Activated CD8-positive, alpha-beta memory T cell treated with anti-CD3 and anti-CD28 coated beads, Interleukin-2, amount 10 ng/mL, durations not matched to agents 7 days and 5 days (primary cell): ENCODE data around the gene SLC12A8. TPM values are rescaled to one million over a fixed set of nuclear protein-coding genes. Genes with fewer than 3 reads are reported as not detected.

Experiments used
- ATAC-seq: fragments of 150-1000 bp; cut with Tn5 transposase; one replicate; pipeline ENCODE4 v1.10.0; 2021; ENCODE audit warnings: moderate library complexity
- CTCF ChIA-PET: fragments of 350-600 bp; sonication (Branson Sonifier 250); formaldehyde crosslinking; loops from one replicate; lab custom pipeline; 2021; ENCODE audit warnings: antibody characterized with exemption; lab: Charles Lee
- DNase-seq: peaks from one replicate; pipeline ENCODE4 v3.0.0-alpha.2; 2020
- H3K27ac Mint-ChIP-seq: one replicate; pipeline ENCODE4 v1.8.0; 2021; ENCODE audit warnings: mild to moderate bottlenecking, mixed read lengths
- H3K27me3 Mint-ChIP-seq: one replicate; pipeline ENCODE4 v1.8.0; 2021; ENCODE audit warnings: mixed read lengths
- H3K36me3 Mint-ChIP-seq: one replicate; pipeline ENCODE4 v1.8.0; 2021; ENCODE audit warnings: mild to moderate bottlenecking, mixed read lengths
- H3K4me1 Mint-ChIP-seq: one replicate; pipeline ENCODE4 v1.8.0; 2021; ENCODE audit warnings: mixed read lengths
- H3K4me3 Mint-ChIP-seq: one replicate; pipeline ENCODE4 v1.8.0; 2021; ENCODE audit warnings: mild to moderate bottlenecking, moderate library complexity, mixed read lengths
- H3K9me3 Mint-ChIP-seq: one replicate; pipeline ENCODE4 v1.8.0; 2022; ENCODE audit warnings: low read depth, mixed read lengths
- total RNA-seq, 2 experiments: library from RNA; stranded (reverse); gene quantifications; one replicate each; pipeline ENCODE4 v1.2.3, GENCODE V29; 2021

The SLC12A8 gene
- total RNA-seq, 2 experiments from 2014 or later = 1.3 to 4.3 TPM

DNA sequence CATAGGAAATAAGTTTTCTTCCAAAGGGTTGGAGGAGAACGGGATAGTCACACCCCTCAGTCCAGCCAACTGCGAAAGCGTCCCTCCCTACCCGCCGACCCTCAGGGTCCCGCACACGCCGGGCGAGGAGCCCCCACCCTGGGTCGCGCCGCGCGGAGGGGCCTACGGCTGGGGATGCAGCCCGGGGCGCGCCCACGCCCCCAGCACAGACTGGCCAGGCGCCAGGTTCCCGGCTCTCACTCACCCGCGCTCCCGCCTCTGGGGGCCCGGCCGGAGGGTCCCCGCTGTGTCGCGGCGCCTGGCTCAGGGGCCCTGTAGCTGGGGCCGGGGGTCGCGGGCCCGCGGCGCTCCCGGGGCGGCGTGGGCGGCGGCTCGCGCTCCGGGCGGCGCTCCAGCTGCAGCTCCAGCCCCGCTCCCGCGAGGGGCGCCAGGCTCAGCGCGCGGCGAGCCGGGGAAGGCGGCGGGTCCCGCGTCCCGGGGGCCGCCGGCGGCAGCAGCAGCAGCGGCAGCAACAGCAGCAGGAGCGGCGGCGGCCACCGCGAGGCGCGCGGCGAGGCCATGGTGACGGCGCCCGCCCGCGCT lies 157.1 kb downstream of the SLC12A8 start:
- peak overlapping the region; percentile 99 for H3K4me3 Mint-ChIP-seq
- peak; percentile 25 for ATAC-seq
- H3K27ac Mint-ChIP-seq = peak overlapping the region; percentile 95
- peaks cover 5% of the 10 kb centered on the region for H3K27me3 Mint-ChIP-seq
- peaks cover 14% of the 10 kb centered on the region for H3K36me3 Mint-ChIP-seq
- CTCF ChIA-PET = no interaction called here
- H3K9me3 Mint-ChIP-seq = no peaks in the 10 kb centered on the region
- peaks cover 49% of the 10 kb centered on the region for H3K4me1 Mint-ChIP-seq
- no peak for DNase-seq

- CTCF ChIA-PET = interaction anchor here (0.9 to 1.2 kb wide), 2 partner anchors 17 to 60 kb away, joined by 3 read pairs; no protein-coding TSS in a partner anchor
- no peaks in the 10 kb centered on the region for H3K27me3 Mint-ChIP-seq
- no peaks in the 10 kb centered on the region for H3K9me3 Mint-ChIP-seq
- H3K27ac Mint-ChIP-seq = peak overlapping the region; percentile 95
- ATAC-seq (peak; percentile 29), DNase-seq (peak; percentile 53)
- H3K4me3 Mint-ChIP-seq = peak overlapping the region; percentile 99
- H3K36me3 Mint-ChIP-seq = peaks cover 17% of the 10 kb centered on the region
- H3K4me1 Mint-ChIP-seq = peaks cover 52% of the 10 kb centered on the region
These were observed 157.9 kb downstream of the SLC12A8 start for GRCh38 chr3:125054449-125055329.

DNA sequence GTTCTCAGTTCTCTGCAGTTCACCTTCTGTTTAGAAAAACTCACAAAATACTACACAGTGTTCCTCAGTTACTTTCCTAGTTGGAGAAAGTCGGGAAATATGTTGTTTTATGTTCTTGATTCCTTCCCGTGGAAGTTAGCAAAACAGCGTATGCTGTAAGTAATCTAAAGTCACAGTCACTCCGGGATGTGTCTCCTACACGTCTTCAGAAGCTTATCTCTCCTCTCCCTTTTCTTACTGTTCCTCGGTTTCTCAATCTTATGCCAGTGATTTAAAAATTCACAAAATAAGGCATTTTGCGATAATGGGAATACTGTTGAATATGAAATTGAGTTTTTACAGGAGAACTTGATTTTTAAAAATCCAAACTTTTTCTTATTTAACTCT lies 158.5 kb downstream of the SLC12A8 start:
- H3K4me1 Mint-ChIP-seq = peaks cover 56% of the 10 kb centered on the region
- peak overlapping the region; percentile 99 for H3K4me3 Mint-ChIP-seq
- peaks cover 23% of the 10 kb centered on the region for H3K36me3 Mint-ChIP-seq
- H3K9me3 Mint-ChIP-seq = no peaks in the 10 kb centered on the region
- CTCF ChIA-PET = interaction anchor here (0.9 to 1.2 kb wide), 2 partner anchors 17 to 59 kb away, joined by 3 read pairs; no protein-coding TSS in a partner anchor
- no peak for ATAC-seq
- DNase-seq = no peak
- no peaks in the 10 kb centered on the region for H3K27me3 Mint-ChIP-seq
- peak overlapping the region; percentile 95 for H3K27ac Mint-ChIP-seq

DNA sequence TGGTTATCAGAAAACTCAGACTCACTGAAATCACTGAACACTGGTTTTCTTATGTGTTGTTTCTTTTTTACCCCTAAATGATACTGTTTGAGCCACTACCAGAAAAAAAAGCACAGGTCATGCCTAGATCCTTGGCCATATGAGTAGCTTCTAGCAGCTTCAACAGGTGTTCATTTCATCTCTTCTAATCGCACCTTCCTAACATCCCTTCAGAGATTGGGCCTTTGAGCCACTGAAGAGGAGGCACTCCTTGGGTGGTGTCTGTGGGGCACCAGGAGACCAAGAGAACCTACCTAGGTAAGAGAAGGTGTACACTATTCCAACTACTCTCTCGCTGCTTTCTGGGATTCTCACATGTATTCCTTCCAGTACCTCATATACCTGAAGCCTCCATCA lies 159.2 kb downstream of the SLC12A8 start:
- CTCF ChIA-PET = interaction anchor here (0.9 to 1.3 kb wide), 7 partner anchors 16 to 127 kb away, joined by 3 to 4 read pairs (median 3); no protein-coding TSS in a partner anchor
- Mint-ChIP-seq H3K27me3 (no peaks in the 10 kb centered on the region), H3K9me3 (no peaks in the 10 kb centered on the region), H3K4me3 (peak overlapping the region; percentile 99), H3K36me3 (peaks cover 28% of the 10 kb centered on the region), H3K27ac (peak overlapping the region; percentile 95), H3K4me1 (peaks cover 56% of the 10 kb centered on the region)
- DNase-seq = no peak
- ATAC-seq = no peak

- H3K4me3 Mint-ChIP-seq = peak overlapping the region; percentile 61
- peak overlapping the region; percentile 81 for H3K27ac Mint-ChIP-seq
- CTCF ChIA-PET = interaction anchor here (0.8 to 1.3 kb wide), 8 partner anchors 10 to 128 kb away, joined by 3 to 4 read pairs (median 3); no protein-coding TSS in a partner anchor
- H3K4me1 Mint-ChIP-seq = peaks cover 56% of the 10 kb centered on the region
- DNase-seq (no peak), ATAC-seq (no peak)
- no peaks in the 10 kb centered on the region for H3K9me3 Mint-ChIP-seq
- H3K36me3 Mint-ChIP-seq = peaks cover 30% of the 10 kb centered on the region
- H3K27me3 Mint-ChIP-seq = no peaks in the 10 kb centered on the region
These were observed 159.8 kb downstream of the SLC12A8 start for GRCh38 chr3:125052624-125053303.

DNA sequence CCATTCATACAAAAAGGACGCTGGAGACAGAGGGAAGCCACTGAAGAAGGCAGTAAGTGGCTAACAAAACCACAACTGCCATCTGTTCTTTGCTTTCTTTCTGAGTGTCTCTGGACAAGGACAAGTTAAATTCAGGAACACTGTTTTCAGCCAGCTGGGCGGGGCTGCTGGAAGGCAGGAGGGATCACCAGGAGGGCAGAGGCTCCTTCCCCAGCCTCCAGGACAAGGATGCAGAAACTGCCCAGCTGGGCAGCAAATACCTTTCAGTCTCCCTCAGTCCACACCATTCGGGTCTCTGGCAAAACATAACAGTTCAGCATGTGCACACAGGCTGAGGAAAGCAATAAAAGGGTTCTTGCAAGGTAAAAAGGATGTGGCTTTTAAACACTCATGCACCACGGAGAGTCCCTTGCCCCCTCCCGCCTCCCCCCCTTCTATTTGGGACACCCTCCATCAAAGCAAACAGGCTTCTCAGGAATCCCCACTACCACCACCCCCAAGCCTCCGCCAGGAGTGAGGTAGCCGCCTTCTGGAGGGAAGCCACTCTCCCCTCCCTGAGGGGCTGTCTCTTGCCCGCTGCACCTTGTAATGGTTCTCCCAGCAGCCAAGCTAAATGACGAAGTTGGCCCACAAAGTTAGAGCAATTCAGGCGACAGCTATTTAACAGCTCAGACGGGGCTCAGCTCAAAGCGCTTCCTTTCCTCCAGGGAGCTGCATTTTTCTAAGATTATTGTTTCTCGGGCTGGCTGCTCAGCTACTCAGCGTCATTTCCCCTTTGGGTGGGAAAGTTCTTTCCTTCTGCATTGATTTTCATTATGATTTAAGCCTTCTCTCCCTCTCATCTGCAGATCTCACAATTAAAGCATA lies 160.6 kb downstream of the SLC12A8 start:
- H3K27me3 Mint-ChIP-seq = no peaks in the 10 kb centered on the region
- peak overlapping the region; percentile 61 for H3K4me3 Mint-ChIP-seq
- H3K27ac Mint-ChIP-seq = peak overlapping the region; percentile 81
- H3K4me1 Mint-ChIP-seq = peaks cover 56% of the 10 kb centered on the region
- CTCF ChIA-PET = interaction anchor here (0.8 to 1.3 kb wide), 8 partner anchors 11 to 129 kb away, joined by 3 to 6 read pairs (median 4); no protein-coding TSS in a partner anchor
- H3K9me3 Mint-ChIP-seq = no peaks in the 10 kb centered on the region
- peak; percentile 45 for ATAC-seq
- peaks cover 34% of the 10 kb centered on the region for H3K36me3 Mint-ChIP-seq
- peak; percentile 79 for DNase-seq

- no peaks in the 10 kb centered on the region for H3K27me3 Mint-ChIP-seq
- H3K4me3 Mint-ChIP-seq = peak overlapping the region; percentile 61
- no peak for ATAC-seq
- no peak for DNase-seq
- peaks cover 38% of the 10 kb centered on the region for H3K36me3 Mint-ChIP-seq
- CTCF ChIA-PET = interaction anchor here (1.3 kb wide), 1 partner anchor 11 kb away, joined by 6 read pairs; no protein-coding TSS in a partner anchor
- H3K27ac Mint-ChIP-seq = peak overlapping the region; percentile 81
- peaks cover 52% of the 10 kb centered on the region for H3K4me1 Mint-ChIP-seq
- H3K9me3 Mint-ChIP-seq = no peaks in the 10 kb centered on the region
These were observed 161.3 kb downstream of the SLC12A8 start for GRCh38 chr3:125051205-125051604.

- ATAC-seq (no peak), DNase-seq (no peak)
- Mint-ChIP-seq H3K27me3 (no peaks in the 10 kb centered on the region), H3K4me1 (peaks cover 51% of the 10 kb centered on the region), H3K9me3 (no peaks in the 10 kb centered on the region), H3K4me3 (no peak overlapping the region), H3K36me3 (peaks cover 38% of the 10 kb centered on the region), H3K27ac (no peak overlapping the region)
- CTCF ChIA-PET = interaction anchor here (1.3 kb wide), 1 partner anchor 10 kb away, joined by 6 read pairs; no protein-coding TSS in a partner anchor
These were observed 162.0 kb downstream of the SLC12A8 start for GRCh38 chr3:125050488-125051090.

GRCh38 chr3:125048282-125048681 lies 164.3 kb downstream of the SLC12A8 start:
- no peak for DNase-seq
- no peak for ATAC-seq
- no peaks in the 10 kb centered on the region for H3K9me3 Mint-ChIP-seq
- H3K27me3 Mint-ChIP-seq = no peaks in the 10 kb centered on the region
- CTCF ChIA-PET = interaction anchor here (1.8 kb wide), 1 partner anchor 10 kb away, joined by 5 read pairs; no protein-coding TSS in a partner anchor
- H3K4me3 Mint-ChIP-seq = no peak overlapping the region
- H3K36me3 Mint-ChIP-seq = peaks cover 34% of the 10 kb centered on the region
- H3K27ac Mint-ChIP-seq = no peak overlapping the region
- peaks cover 37% of the 10 kb centered on the region for H3K4me1 Mint-ChIP-seq

DNA sequence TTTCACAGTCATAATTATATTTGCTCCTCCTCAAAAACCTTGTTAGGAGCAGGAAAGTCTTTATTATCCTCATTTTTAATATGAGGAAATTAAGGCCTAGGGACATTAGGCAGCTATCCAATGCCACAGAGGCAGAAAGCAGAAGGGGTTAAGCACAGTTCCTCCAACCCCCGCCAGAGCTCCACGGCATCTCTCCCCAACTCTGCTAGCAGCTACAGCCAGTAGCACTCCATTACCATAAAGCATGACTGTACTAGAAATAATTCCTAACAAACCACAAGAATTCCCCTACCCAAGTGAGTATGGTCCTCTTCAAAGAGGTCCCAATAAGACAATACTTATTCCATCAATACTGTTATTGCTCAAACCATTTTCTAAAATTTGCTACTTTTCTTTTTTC lies 166.6 kb downstream of the SLC12A8 start:
- peaks cover 15% of the 10 kb centered on the region for H3K4me1 Mint-ChIP-seq
- peaks cover 43% of the 10 kb centered on the region for H3K36me3 Mint-ChIP-seq
- DNase-seq = no peak
- CTCF ChIA-PET = no interaction called here
- H3K9me3 Mint-ChIP-seq = no peaks in the 10 kb centered on the region
- H3K27ac Mint-ChIP-seq = no peak overlapping the region
- no peak overlapping the region for H3K4me3 Mint-ChIP-seq
- no peak for ATAC-seq
- no peaks in the 10 kb centered on the region for H3K27me3 Mint-ChIP-seq

DNA sequence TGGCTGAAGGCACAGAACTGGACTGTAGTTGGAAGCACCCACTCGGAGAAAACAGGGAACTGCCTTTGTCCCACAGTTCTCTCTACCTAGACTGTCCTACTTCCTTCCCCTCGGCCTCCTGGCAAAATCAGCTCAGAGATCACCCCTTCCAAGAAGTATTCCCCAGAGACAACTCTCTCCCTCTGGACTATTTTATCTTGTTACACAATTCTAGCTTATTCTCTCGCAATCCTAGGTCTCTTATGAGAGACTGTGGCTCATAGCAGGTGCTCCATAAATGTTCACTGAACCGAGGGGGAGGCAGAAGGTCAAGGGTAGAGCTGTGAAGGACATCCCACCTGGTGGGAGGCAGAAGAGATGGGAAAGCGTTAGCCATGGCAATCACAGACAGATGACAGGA lies 167.4 kb downstream of the SLC12A8 start:
- no peak for ATAC-seq
- H3K27ac Mint-ChIP-seq = no peak overlapping the region
- no peak overlapping the region for H3K4me3 Mint-ChIP-seq
- H3K4me1 Mint-ChIP-seq = peaks cover 8% of the 10 kb centered on the region
- peaks cover 40% of the 10 kb centered on the region for H3K36me3 Mint-ChIP-seq
- CTCF ChIA-PET = no interaction called here
- peaks cover under 1% of the 10 kb centered on the region for H3K9me3 Mint-ChIP-seq
- H3K27me3 Mint-ChIP-seq = no peaks in the 10 kb centered on the region
- DNase-seq = no peak

GRCh38 chr3:125043599-125044151 lies 168.9 kb downstream of the SLC12A8 start:
- Mint-ChIP-seq H3K36me3 (peaks cover 43% of the 10 kb centered on the region), H3K27ac (no peak overlapping the region), H3K9me3 (peaks cover 7% of the 10 kb centered on the region), H3K27me3 (peaks cover 2% of the 10 kb centered on the region), H3K4me3 (no peak overlapping the region), H3K4me1 (peaks cover 3% of the 10 kb centered on the region)
- ATAC-seq = no peak
- CTCF ChIA-PET = no interaction called here
- no peak for DNase-seq
